Measurements from ENCODE around the gene SYT9. TPM values are rescaled to one million over a fixed set of nuclear protein-coding genes. Genes with fewer than 3 reads are reported as not detected.

Gene SYT9
- total RNA-seq, 2 donors from 2014 or later: 0.05 to 0.07 TPM

DNA sequence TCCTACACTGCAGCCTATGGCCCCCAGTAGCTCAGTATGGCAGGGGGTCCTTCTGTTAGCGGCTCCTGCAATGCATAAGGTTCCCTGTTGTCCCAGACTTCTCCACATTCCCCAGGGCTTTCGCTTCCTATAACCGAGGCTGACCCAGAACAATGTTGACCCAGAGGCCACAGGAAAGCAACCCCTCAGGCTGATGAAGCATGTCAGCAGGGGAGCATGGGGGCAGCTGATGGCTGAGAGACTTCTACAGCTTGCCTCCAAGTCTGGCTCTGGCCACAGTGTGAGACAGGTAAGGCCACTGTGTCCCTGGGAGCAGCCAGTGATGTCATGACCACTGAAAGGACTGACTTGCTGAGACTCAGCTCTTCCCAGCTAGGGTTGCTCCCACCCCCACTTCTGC is 249.5 kb downstream of the SYT9 start:
- Histone ChIP-seq H3K4me1 (no peaks in the 10 kb centered on the region), H3K9ac (ENCODE audit: low read depth in 2 of 2, low read length in 2 of 2) (no peak overlapping the region), H3K4me3 (no peak overlapping the region), H3K36me3 (no peaks in the 10 kb centered on the region), H3K27ac (no peak overlapping the region), H3K9me3 (no peaks in the 10 kb centered on the region), H3K27me3 (no peaks in the 10 kb centered on the region)
- TF ChIP-seq, protein P1, sequence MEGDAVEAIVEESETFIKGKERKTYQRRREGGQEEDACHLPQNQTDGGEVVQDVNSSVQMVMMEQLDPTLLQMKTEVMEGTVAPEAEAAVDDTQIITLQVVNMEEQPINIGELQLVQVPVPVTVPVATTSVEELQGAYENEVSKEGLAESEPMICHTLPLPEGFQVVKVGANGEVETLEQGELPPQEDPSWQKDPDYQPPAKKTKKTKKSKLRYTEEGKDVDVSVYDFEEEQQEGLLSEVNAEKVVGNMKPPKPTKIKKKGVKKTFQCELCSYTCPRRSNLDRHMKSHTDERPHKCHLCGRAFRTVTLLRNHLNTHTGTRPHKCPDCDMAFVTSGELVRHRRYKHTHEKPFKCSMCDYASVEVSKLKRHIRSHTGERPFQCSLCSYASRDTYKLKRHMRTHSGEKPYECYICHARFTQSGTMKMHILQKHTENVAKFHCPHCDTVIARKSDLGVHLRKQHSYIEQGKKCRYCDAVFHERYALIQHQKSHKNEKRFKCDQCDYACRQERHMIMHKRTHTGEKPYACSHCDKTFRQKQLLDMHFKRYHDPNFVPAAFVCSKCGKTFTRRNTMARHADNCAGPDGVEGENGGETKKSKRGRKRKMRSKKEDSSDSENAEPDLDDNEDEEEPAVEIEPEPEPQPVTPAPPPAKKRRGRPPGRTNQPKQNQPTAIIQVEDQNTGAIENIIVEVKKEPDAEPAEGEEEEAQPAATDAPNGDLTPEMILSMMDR (IDR thresholded peaks at IDR 0.05): no peak
- DNase-seq: no peak
- intact Hi-C loops (cut with DNase I): no loop called here

GRCh38 chr11:7501894-7502293 is 250.2 kb downstream of the SYT9 start:
- TF ChIP-seq, protein P1 (IDR thresholded peaks at IDR 0.05): no peak
- Histone ChIP-seq H3K9ac (ENCODE audit: low read depth in 2 of 2, low read length in 2 of 2) (no peak overlapping the region), H3K27me3 (no peaks in the 10 kb centered on the region), H3K27ac (no peak overlapping the region), H3K4me3 (no peak overlapping the region), H3K9me3 (no peaks in the 10 kb centered on the region), H3K4me1 (no peaks in the 10 kb centered on the region), H3K36me3 (no peaks in the 10 kb centered on the region)
- intact Hi-C loops (cut with DNase I): no loop called here
- DNase-seq: no peak

- DNase-seq: no peak
- Histone ChIP-seq H3K4me1 (no peaks in the 10 kb centered on the region), H3K9ac (ENCODE audit: low read depth in 2 of 2, low read length in 2 of 2) (no peak overlapping the region), H3K27me3 (no peaks in the 10 kb centered on the region), H3K4me3 (no peak overlapping the region), H3K9me3 (no peaks in the 10 kb centered on the region), H3K27ac (no peak overlapping the region), H3K36me3 (no peaks in the 10 kb centered on the region)
- intact Hi-C loops (cut with DNase I): no loop called here
- TF ChIP-seq, protein P1 (IDR thresholded peaks at IDR 0.05): no peak
Measured at GRCh38 chr11:7506243-7506642, 254.5 kb downstream of the SYT9 start.

DNA sequence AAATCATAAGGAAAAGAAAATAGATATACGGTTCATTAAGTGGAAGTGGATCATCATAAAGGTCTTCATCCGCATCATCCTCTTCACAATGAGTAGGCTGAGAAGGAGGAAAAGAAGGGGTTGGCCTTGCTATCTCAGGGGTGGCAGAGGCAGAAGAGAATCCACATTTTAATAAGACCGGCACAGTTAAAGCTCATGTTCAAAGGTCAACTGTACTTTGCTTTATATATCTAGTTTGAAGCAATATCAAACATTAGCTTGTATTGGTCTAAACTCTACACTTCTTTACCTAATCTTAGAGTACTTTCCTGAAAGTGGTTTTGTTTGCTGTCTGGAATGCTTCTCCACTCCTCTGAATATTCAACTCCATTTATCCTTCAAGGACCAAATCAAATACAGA is 256.4 kb downstream of the SYT9 start:
- DNase-seq: no peak
- Histone ChIP-seq H3K4me1 (peaks cover 6% of the 10 kb centered on the region), H3K9ac (ENCODE audit: low read depth in 2 of 2, low read length in 2 of 2) (no peak overlapping the region), H3K27ac (no peak overlapping the region), H3K4me3 (no peak overlapping the region), H3K36me3 (no peaks in the 10 kb centered on the region), H3K27me3 (no peaks in the 10 kb centered on the region), H3K9me3 (no peaks in the 10 kb centered on the region)
- intact Hi-C loops (cut with DNase I): no loop called here
- TF ChIP-seq, protein P1 (IDR thresholded peaks at IDR 0.05): no peak

GRCh38 chr11:7509966-7510365 is 258.3 kb downstream of the SYT9 start:
- Histone ChIP-seq H3K27me3 (no peaks in the 10 kb centered on the region), H3K9me3 (no peaks in the 10 kb centered on the region), H3K36me3 (no peaks in the 10 kb centered on the region), H3K27ac (no peak overlapping the region), H3K9ac (ENCODE audit: low read depth in 2 of 2, low read length in 2 of 2) (no peak overlapping the region), H3K4me1 (peaks cover 11% of the 10 kb centered on the region), H3K4me3 (no peak overlapping the region)
- intact Hi-C loops (cut with DNase I): no loop called here
- DNase-seq: no peak
- TF ChIP-seq, protein P1 (IDR thresholded peaks at IDR 0.05): no peak

DNA sequence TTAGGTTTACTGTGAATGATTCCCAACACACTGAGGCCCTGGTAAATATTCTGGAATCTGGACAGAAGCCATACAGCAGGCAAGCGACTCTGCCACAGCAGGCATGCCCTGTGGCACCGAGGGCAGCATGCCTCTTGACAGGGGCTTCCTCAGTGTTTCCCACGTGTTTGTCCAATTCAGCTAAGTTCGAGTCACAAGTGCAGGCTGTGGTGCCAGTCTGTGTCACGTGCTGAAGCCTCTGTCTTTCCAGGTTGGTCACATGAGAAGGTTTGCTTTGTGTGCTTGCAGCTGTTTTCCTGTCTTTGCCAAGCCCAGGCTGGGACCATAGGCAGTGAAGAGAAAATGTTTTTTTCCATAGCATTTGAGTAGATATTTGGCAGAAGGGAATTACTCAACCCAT is 259.7 kb downstream of the SYT9 start:
- no peak overlapping the region for H3K4me3 ChIP-seq
- intact Hi-C loops (cut with DNase I): no loop called here
- H3K4me1 ChIP-seq: peaks cover 11% of the 10 kb centered on the region
- H3K27ac ChIP-seq: no peak overlapping the region
- peak overlapping the region in 1 of 2 donors; percentile 91 for H3K9ac ChIP-seq (ENCODE audit: low read depth in 2 of 2, low read length in 2 of 2)
- no peaks in the 10 kb centered on the region for H3K36me3 ChIP-seq
- peak; percentile 60 for DNase-seq
- TF ChIP-seq, protein P1 (IDR thresholded peaks at IDR 0.05): no peak
- no peaks in the 10 kb centered on the region for H3K9me3 ChIP-seq
- no peaks in the 10 kb centered on the region for H3K27me3 ChIP-seq

Data from colonic mucosa (tissue), 4 donors.